ENCODE results near the gene TMEM131L.
"Not testable (repeated sequence)": the region's sequence is repeated elsewhere in the genome, so short reads cannot be mapped to it uniquely, and the experiment has no call there.

Gene TMEM131L

GRCh38 chr4:153635846-153636245 lies 169.7 kb downstream of the TMEM131L start:
- no peak for DNase-seq

DNA sequence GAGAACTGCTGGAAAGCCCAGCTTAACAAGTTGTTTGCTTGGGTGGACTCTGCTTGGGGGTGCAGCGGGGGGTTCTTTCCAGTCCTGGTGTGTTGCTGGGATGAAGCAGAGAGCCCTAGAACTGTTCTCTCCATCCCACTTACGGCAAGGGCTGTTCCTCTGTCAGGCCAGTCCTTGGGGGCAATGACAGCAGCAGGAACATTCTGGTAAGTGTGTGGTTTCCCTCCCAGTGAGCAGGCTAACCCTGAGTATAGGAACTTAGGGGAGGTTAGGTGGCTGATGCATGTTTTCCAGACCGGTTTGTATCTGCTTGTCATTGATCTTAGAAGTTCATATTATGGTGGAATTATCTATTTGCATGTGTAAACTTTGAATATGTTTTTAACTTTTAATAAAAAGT lies 171.0 kb downstream of the TMEM131L start:
- DNase-seq, result no peak

DNA sequence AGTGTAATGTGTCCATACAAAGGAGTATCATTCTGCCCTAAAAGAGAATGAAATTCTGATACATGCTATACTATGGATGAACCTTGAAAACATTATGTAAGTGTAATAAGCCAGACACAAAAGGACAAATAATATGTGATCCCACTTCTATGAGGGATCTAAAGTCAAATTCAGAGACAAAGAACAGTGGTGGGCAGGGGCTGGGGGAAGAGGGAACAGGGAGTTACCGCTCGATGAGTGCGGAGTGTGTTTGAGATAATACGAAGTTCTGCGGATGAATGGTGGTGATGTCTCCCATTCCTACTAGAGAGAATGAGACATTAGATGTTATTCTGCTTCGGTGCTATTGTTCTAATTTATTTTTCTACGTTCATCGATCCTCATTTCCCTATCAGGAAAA lies 171.9 kb downstream of the TMEM131L start:
- no peak for DNase-seq

DNA sequence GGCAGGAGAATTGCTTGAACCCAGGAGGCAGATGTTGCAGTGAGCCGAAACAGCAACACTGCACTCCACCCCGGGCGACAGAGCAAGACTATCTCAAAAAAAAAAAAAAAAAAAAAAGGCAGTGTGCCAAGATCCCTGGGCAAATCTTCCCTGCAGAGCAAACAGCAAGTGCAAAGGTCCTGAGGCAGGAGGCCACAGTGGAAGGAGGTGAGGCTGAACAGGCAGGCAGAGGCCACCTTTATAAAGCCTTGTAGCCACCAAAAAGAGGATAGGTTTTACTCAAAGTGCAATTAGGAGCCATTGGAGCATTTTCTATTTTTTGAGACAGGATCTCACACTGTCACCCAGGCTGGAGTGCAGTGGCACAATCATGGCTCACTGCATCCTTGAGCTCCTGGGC lies 172.8 kb downstream of the TMEM131L start:
- no peak for DNase-seq

- no peak for DNase-seq
Observed at GRCh38 chr4:153639833-153640802, 174.0 kb downstream of the TMEM131L start.

DNA sequence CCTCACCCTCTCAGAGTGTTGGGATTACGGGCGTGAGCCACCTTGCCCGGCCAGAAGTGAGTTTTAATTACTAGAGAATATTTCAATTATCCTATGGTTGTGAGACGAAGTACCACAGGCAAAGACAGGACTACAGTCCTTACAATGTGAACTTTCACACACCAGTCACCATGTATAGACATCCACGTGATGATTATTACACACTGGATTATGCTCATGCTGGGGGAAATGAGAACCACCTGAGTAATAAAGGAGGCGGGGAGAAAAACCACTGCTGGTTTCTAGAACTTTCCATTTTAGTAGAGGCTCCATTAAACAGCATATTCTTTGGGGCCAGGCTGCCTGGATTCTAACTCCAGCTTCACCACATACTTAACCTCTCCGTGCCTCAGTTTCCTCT lies 175.4 kb downstream of the TMEM131L start:
- DNase-seq, result no peak

- DNase-seq, result no peak
Observed at GRCh38 chr4:153643406-153644383, 177.5 kb downstream of the TMEM131L start.

DNA sequence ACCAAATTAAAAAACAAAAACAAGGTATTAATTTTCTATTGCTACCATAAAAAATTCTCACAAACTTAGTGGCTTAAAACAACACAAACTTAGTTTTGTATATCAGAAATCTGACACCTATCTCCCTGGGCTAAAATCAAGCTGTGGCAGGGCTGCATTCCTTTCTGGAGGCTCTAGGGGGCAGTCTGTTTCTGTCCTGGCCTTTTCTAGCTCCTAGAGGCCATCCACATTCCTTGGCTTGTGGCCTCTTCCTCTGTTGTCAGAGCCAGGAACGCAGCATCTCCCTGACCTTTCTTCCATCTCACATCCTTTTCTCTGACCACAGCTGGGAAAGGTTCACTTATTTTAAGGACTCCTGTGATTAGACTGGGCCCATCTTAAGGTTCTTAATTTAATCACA lies 179.0 kb downstream of the TMEM131L start:
- no peak for DNase-seq

DNA sequence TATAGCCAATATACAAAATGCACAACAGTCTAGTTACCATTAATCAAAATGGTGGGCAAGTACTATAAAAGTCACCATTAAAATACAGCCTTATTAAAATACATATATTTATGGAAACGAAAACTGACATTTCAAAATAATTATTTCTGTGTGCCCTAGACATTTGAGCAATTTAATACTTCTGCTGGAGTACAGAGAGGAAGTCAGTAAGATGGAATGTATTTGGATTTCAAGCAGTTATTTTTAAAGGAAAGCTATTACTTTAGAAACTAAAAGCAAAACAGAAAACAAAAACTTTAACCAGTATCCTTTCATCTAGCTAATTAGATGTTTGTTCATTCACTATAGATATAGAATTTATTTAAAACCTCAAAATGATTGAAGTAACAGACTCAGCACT lies 180.1 kb downstream of the TMEM131L start:
- no peak for DNase-seq

- no peak for DNase-seq
Observed at GRCh38 chr4:153646978-153647377, 180.8 kb downstream of the TMEM131L start.

GRCh38 chr4:153647975-153648374 lies 181.8 kb downstream of the TMEM131L start:
- no peak for DNase-seq

DNA sequence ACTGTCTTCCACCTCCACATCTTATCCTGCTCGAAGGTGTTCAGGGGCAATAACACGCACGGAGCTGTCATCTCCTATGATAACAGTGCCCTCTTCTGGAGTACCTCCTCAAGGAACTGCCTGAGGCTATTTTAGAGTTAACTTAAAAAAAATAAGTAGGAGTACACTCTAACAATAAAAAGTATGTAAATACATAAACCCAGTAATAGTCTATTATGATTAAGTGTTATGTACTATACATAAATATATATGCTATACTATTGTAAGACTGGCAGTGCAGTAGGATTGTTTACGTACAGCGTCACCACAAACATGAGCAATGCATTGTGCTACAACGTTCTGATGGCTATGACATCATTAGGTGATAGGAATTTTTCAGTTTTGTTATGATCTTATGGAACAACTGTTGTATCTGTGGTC lies 183.4 kb downstream of the TMEM131L start:
- DNase-seq, result no peak

DNA sequence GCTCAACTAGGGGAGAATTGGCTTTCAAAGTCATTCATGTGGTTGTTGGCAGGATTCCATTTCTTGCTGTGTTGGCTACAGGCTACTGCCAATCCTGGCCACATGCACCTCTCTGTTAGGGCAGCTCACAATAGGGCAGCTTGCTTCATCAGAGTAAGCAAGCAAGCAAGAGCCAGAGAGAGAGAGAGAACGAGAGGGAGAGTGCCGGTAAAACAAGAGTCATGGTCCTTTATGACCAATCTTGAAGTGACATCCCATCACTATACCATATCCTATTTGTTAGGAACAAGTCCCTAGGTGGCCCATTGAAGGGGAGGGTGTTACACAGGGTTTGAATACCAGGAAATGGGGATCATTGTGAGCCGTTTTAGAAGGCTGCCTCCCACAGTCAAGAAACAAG lies 185.0 kb downstream of the TMEM131L start:
- no peak for DNase-seq

DNA sequence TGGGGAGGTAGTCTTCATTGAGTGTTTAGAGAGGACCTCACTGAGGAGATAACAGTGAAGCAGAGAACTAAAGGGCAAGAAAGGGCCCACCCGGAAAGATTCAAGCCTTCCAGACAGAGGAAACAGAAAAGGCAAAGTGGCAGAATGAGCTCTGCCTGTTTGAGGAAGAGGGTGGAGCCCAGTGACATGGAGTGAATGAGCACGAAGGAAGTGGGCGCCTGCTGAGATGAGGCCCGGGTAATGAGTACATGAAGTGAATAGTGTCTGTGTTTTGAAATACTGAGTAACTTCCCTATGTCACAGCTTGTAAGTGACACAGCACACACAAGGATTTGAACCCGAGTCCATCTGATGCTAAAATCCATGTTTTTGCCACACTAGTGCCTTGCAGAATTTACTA lies 185.4 kb downstream of the TMEM131L start:
- peak; percentile 29 for DNase-seq

DNA sequence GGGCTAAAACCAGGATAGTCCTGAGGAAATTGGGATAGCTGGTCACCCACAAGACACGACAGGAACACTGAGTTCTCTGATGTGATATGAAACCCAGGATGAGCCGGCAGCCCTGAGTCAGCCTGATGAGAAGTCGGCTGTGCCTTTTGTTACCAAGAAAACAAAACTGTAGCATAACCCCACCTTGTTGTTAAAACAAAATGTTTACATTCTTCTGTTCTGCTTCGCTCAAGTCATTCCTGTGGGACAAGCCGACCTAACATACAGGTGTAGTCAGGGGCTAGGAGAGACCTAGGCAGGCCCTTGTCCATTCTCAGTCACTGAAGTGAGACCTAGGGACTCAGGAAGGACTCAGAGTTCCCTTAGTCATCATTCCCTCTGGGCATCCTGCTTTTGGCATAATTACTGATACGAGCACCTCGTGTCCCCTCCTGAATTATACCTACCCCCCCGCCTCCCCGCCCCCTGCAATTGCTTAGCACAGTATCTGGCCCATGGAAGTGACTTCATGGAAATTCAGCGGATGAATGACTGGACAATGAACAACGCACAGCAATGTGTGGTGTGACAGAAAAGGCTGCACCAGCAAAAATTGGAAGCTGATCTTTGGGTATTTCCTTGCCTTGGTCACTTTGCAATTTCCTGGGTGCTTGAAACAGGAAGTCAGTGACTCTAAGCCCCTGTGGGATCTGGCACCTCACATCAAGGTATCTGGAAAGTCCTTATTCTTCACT lies 186.1 kb downstream of the TMEM131L start:
- DNase-seq, result no peak

- DNase-seq, result no peak
Observed at GRCh38 chr4:153655002-153655541, 188.9 kb downstream of the TMEM131L start.

GRCh38 chr4:153655928-153656327 lies 189.8 kb downstream of the TMEM131L start:
- no peak for DNase-seq

DNA sequence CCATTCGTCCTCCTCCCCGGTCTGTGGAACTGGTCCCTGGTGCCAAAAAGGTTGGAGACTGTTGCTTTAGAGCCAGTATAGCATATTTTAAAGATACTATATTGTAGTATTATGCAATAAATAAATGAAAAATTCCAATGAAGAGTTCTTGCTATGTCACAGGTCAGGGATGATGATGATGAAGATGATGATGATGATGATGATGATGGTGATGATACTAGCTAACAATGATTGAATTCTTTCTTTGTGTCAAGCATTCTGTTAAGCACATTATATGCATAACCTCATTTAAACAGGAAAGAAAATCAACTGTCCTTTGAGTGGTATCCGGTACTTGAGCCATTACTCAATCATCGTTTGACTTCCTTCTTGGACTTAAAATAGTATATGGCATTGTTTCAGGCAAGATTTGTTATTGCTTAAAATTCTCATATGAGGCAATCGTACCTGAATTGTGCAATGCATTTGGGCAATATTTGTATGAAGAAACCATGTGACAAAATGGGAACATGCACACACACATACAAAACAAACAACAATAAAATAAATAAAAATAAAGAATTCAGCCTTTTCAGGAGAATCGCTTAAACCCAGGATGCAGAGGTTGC lies 195.2 kb downstream of the TMEM131L start:
- DNase-seq, result no peak

DNA sequence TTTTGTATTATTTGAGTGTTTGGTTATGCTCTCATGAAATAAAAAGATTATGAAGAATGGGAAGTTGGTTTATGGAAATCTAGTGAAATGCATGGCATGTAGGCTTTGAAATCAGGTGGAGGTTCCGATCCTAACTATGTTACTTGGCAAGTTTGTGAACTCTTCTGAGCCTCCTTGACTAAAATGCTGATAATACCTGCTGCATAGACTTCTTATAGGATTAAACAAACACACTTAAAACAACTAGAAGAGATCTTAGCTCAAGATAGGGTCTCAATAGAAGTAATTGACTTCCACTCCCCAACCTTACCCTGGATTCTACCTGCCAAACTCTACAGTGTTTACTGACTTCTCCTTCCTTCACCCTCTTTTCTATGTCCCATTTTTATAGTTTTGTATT lies 195.7 kb downstream of the TMEM131L start:
- no peak for DNase-seq

GRCh38 chr4:153663667-153664066 lies 197.5 kb downstream of the TMEM131L start:
- DNase-seq, result no peak

- not testable (repeated sequence) for DNase-seq
Observed at GRCh38 chr4:153666505-153666904, 200.3 kb downstream of the TMEM131L start.

DNA sequence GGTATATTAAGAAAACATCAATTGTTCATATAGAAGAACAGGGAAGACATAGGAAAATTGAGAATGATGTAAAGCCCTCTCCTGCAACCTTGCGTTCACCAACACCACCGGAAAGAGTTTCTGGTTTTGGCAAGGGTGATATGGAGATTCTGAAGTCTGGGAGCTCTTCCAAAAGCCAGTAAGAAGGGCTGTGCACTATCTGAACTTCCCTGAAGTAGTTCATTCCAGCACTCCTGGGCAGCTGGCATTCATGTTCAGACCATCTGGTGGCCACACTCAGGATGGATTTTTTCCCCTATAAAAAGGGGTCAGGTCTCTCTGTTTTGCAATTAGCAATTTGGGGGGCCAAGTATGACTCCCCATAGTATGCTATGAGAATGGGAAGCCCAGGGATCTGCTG lies 202.5 kb downstream of the TMEM131L start:
- no peak for DNase-seq

Data from activated CD4-positive, alpha-beta T cell treated with anti-CD3 and anti-CD28 coated beads for 1 hour (primary cell).